DOHH2 (cell line): ENCODE results near the gene KCNJ14.

Experiments
- H3F3A ChIP-seq: fragments of 200-600 bp; sonication (generic), shearing (Covaris generic); 2 replicates; pipeline ENCODE4 v1.6.0; 2016; ENCODE audit warnings: antibody characterized with exemption, mild to moderate bottlenecking; ENCODE audit not compliant: control insufficient read depth, insufficient read depth
- H3K27ac ChIP-seq: fragments of 200-600 bp; sonication (generic); 2 replicates; pipeline ENCODE4 v1.5.1; 2014; ENCODE audit warnings: low read depth, mild to moderate bottlenecking, low read length, moderate library complexity
- H3K27me3 ChIP-seq: fragments of 200-600 bp; sonication (generic); 2 replicates; pipeline ENCODE4 v1.6.1; 2014; ENCODE audit warnings: mild to moderate bottlenecking, low read length, mixed read lengths; ENCODE audit not compliant: control insufficient read depth
- H3K36me3 ChIP-seq: fragments of 200-600 bp; sonication (generic); 2 replicates; pipeline ENCODE4 v1.6.1; 2014; ENCODE audit warnings: mild to moderate bottlenecking, low read length, moderate library complexity, mixed read lengths; ENCODE audit not compliant: control insufficient read depth
- H3K4me1 ChIP-seq: fragments of 200-600 bp; sonication (generic); 2 replicates; pipeline ENCODE4 v1.6.1; 2014; ENCODE audit warnings: mild to moderate bottlenecking, low read length, mixed read lengths; ENCODE audit not compliant: control insufficient read depth
- H3K4me2 ChIP-seq: fragments of 200-600 bp; sonication (generic); 2 replicates; pipeline ENCODE4 v1.6.0; 2014; ENCODE audit warnings: mild to moderate bottlenecking, low read length, moderate library complexity
- H3K4me3 ChIP-seq: fragments of 200-600 bp; sonication (generic); 2 replicates; pipeline ENCODE4 v1.5.1; 2014; ENCODE audit warnings: mild to moderate bottlenecking, low read length, mixed read lengths
- H3K79me2 ChIP-seq: fragments of 200-600 bp; sonication (generic); 2 replicates; pipeline ENCODE4 v1.6.1; 2014; ENCODE audit warnings: mild to moderate bottlenecking, low read length, mixed read lengths; ENCODE audit not compliant: control insufficient read depth
- H3K9me2 ChIP-seq: fragments of 200-600 bp; sonication (generic); replicated peaks from 2 replicates; pipeline ENCODE4 v1.6.1; 2014; ENCODE audit warnings: mild to moderate bottlenecking, low read length, mixed read lengths; ENCODE audit not compliant: control insufficient read depth
- H3K9me3 ChIP-seq: fragments of 200-600 bp; sonication (generic); 2 replicates; pipeline ENCODE4 v1.6.1; 2014; ENCODE audit warnings: antibody characterized with exemption, low read length, mixed read lengths; ENCODE audit not compliant: control insufficient read depth, insufficient read depth
- H4K20me1 ChIP-seq: fragments of 200-600 bp; sonication (generic); 2 replicates; pipeline ENCODE4 v1.6.0; 2014; ENCODE audit warnings: low read depth, mild to moderate bottlenecking, antibody characterized with exemption, low read length, moderate library complexity; ENCODE audit not compliant: control insufficient read depth, insufficient read depth
- CTCF ChIP-seq: fragments of 200-600 bp; sonication (generic); IDR thresholded peaks from one replicate; pipeline ENCODE4 v1.5.1; 2014; ENCODE audit warnings: antibody characterized with exemption, mild to moderate bottlenecking, low read depth, low read length; ENCODE audit not compliant: poor library complexity, severe bottlenecking
- EZH2phosphoT487 ChIP-seq: fragments of 200-600 bp; sonication (generic); IDR thresholded peaks from 2 replicates; pipeline ENCODE4 v1.6.1; 2017; ENCODE audit warnings: borderline replicate concordance, mild to moderate bottlenecking, antibody characterized with exemption, low read length, moderate library complexity, mixed read lengths

The KCNJ14 gene

GRCh38 chr19:48465215-48465614, 9.8 kb downstream of the KCNJ14 start:
- H3K4me1 ChIP-seq: peaks cover 14% of the 10 kb centered on the region
- H3K9me3 ChIP-seq: no peaks in the 10 kb centered on the region
- no peak overlapping the region for H3K4me2 ChIP-seq
- H3K36me3 ChIP-seq: peaks cover 11% of the 10 kb centered on the region
- H3K79me2 ChIP-seq: peaks cover 6% of the 10 kb centered on the region
- TF ChIP-seq EZH2phosphoT487 (no peak), CTCF (no peak)
- H4K20me1 ChIP-seq: peaks cover 4% of the 10 kb centered on the region
- no peaks in the 10 kb centered on the region for H3K9me2 ChIP-seq
- no peaks in the 10 kb centered on the region for H3K27me3 ChIP-seq
- peaks cover 9% of the 10 kb centered on the region for H3F3A ChIP-seq
- H3K4me3 ChIP-seq: no peak overlapping the region
- no peak overlapping the region for H3K27ac ChIP-seq

- Histone ChIP-seq H3F3A (0 out of 2 replicates have a peak, but pooled peaks cover 5% of the 10 kb centered on the region), H3K79me2 (peaks cover 13% of the 10 kb centered on the region), H3K9me3 (no peaks in the 10 kb centered on the region), H3K4me2 (no peak overlapping the region), H3K27ac (no peak overlapping the region), H3K27me3 (no peaks in the 10 kb centered on the region), H3K4me1 (peaks cover 19% of the 10 kb centered on the region), H3K9me2 (no peaks in the 10 kb centered on the region), H3K36me3 (peaks cover 27% of the 10 kb centered on the region), H4K20me1 (peaks cover 11% of the 10 kb centered on the region), H3K4me3 (no peak overlapping the region)
- TF ChIP-seq EZH2phosphoT487: no peak
- no peak for TF ChIP-seq CTCF
Measured at GRCh38 chr19:48466561-48467325, 11.4 kb downstream of the KCNJ14 start.

GRCh38 chr19:48468772-48469288, 13.5 kb downstream of the KCNJ14 start:
- Histone ChIP-seq H3K9me3 (no peaks in the 10 kb centered on the region), H3K9me2 (no peaks in the 10 kb centered on the region), H3K27ac (peak overlapping the region; percentile 82), H3K4me1 (peaks cover 19% of the 10 kb centered on the region), H3K36me3 (peaks cover 37% of the 10 kb centered on the region), H3K27me3 (no peaks in the 10 kb centered on the region), H3K79me2 (peaks cover 13% of the 10 kb centered on the region), H4K20me1 (peaks cover 11% of the 10 kb centered on the region), H3K4me2 (peak overlapping the region; percentile 88), H3F3A (0 out of 2 replicates have a peak, but pooled peaks cover 5% of the 10 kb centered on the region), H3K4me3 (peak overlapping the region; percentile 80)
- TF ChIP-seq EZH2phosphoT487 (no peak), CTCF (no peak)
